OCI-LY1 (cell line): Measurements from ENCODE around the gene TMEM107.
A peak's percentile ranks its signal among the peaks of the same experiment; 100 is the strongest.
"Not testable (repeated sequence)": the region's sequence is repeated elsewhere in the genome, so short reads cannot be mapped to it uniquely, and the experiment has no call there.

Source experiments
- H2AFZ ChIP-seq: fragments of 200-600 bp; sonication (generic), shearing (Covaris generic); 2 replicates; pipeline ENCODE4 v1.6.0; 2014; ENCODE audit warnings: antibody characterized with exemption, mild to moderate bottlenecking, low read length
- H3F3A ChIP-seq: fragments of 200-600 bp; sonication (generic), shearing (Covaris generic); 2 replicates; pipeline ENCODE4 v1.6.0; 2014; ENCODE audit warnings: mild to moderate bottlenecking, antibody characterized with exemption, low read length, moderate library complexity; ENCODE audit not compliant: insufficient read depth
- H3K27ac ChIP-seq: fragments of 200-600 bp; sonication (generic); 2 replicates; pipeline ENCODE4 v1.5.1; 2014; ENCODE audit warnings: low read length, mixed run types, mild to moderate bottlenecking, low read depth; ENCODE audit not compliant: poor library complexity, severe bottlenecking
- H3K27me3 ChIP-seq: fragments of 200-600 bp; sonication (generic); 2 replicates; pipeline ENCODE4 v1.6.0; 2014; ENCODE audit warnings: antibody characterized with exemption, mild to moderate bottlenecking, low read length, moderate library complexity; ENCODE audit not compliant: insufficient read depth
- H3K36me3 ChIP-seq: fragments of 200-600 bp; sonication (generic); 2 replicates; pipeline ENCODE4 v1.6.1; 2014; ENCODE audit warnings: mild to moderate bottlenecking, antibody characterized with exemption, low read length, moderate library complexity, mixed read lengths; ENCODE audit not compliant: insufficient read depth
- H3K4me1 ChIP-seq: fragments of 200-600 bp; sonication (generic); 2 replicates; pipeline ENCODE4 v1.5.1; 2014; ENCODE audit warnings: mild to moderate bottlenecking, low read length, moderate library complexity; ENCODE audit not compliant: insufficient read depth, severe bottlenecking
- H3K4me2 ChIP-seq: fragments of 200-600 bp; sonication (generic), shearing (Covaris generic); 2 replicates; pipeline ENCODE4 v1.6.1; 2014; ENCODE audit warnings: low read length
- H3K4me3 ChIP-seq: fragments of 200-600 bp; sonication (generic); 2 replicates; pipeline ENCODE4 v1.5.1; 2014; ENCODE audit warnings: low read length, low read depth, mild to moderate bottlenecking, mixed read lengths; ENCODE audit not compliant: poor library complexity, severe bottlenecking
- H3K79me2 ChIP-seq: fragments of 200-600 bp; shearing (Covaris generic); 2 replicates; pipeline ENCODE4 v1.6.1; 2016; ENCODE audit warnings: mixed run types, low read length, mixed read lengths; ENCODE audit not compliant: insufficient read depth
- H3K9ac ChIP-seq: fragments of 200-600 bp; sonication (generic), shearing (Covaris generic); 2 replicates; pipeline ENCODE4 v1.6.1; 2014; ENCODE audit warnings: mild to moderate bottlenecking, low read length, mixed read lengths
- H3K9me2 ChIP-seq: fragments of 200-600 bp; sonication (generic), shearing (Covaris generic); 2 replicates; pipeline ENCODE4 v1.6.1; 2014; ENCODE audit warnings: low read depth, mild to moderate bottlenecking, low read length, mixed read lengths
- H3K9me3 ChIP-seq: fragments of 200-600 bp; shearing (Covaris generic); 2 replicates; pipeline ENCODE4 v1.6.1; 2014; ENCODE audit warnings: low read length, mixed read lengths
- H4K20me1 ChIP-seq: fragments of 200-600 bp; sonication (generic), shearing (Covaris generic); 2 replicates; pipeline ENCODE4 v1.6.0; 2016; ENCODE audit warnings: mild to moderate bottlenecking, low read length; ENCODE audit not compliant: insufficient read depth
- CTCF ChIP-seq: fragments of 200-600 bp; sonication (generic), shearing (Covaris generic); IDR thresholded peaks from 2 replicates; pipeline ENCODE4 v1.5.1; 2017; ENCODE audit warnings: mild to moderate bottlenecking, antibody characterized with exemption, low read length, moderate library complexity, mixed read lengths
- EZH2 ChIP-seq: fragments of 200-600 bp; sonication (generic), shearing (Covaris generic); IDR thresholded peaks from 2 replicates; pipeline ENCODE4 v1.8.0; 2017; ENCODE audit warnings: borderline replicate concordance, mixed run types, mild to moderate bottlenecking, antibody characterized with exemption, low read length, moderate library complexity, mixed read lengths

TMEM107 gene

GRCh38 chr17:8175795-8176196, 384 bp downstream of the TMEM107 start:
- H3K27me3 ChIP-seq, result no peaks in the 10 kb centered on the region
- no peaks in the 10 kb centered on the region for H3K9me2 ChIP-seq
- no peaks in the 10 kb centered on the region for H3K79me2 ChIP-seq
- H3K9ac ChIP-seq, result peak overlapping the region; percentile 92
- peak overlapping the region; percentile 95 for H3K27ac ChIP-seq
- H3K4me2 ChIP-seq, result peak overlapping the region; percentile 98
- no peak for TF ChIP-seq CTCF
- no peak for TF ChIP-seq EZH2
- no peaks in the 10 kb centered on the region for H3K36me3 ChIP-seq
- H4K20me1 ChIP-seq, result no peaks in the 10 kb centered on the region
- no peaks in the 10 kb centered on the region for H3K9me3 ChIP-seq
- no peak overlapping the region for H2AFZ ChIP-seq
- no peaks in the 10 kb centered on the region for H3F3A ChIP-seq
- peaks cover 49% of the 10 kb centered on the region for H3K4me1 ChIP-seq
- peak overlapping the region; percentile 89 for H3K4me3 ChIP-seq

GRCh38 chr17:8173871-8174322, 2.3 kb downstream of the TMEM107 start:
- TF ChIP-seq CTCF (no peak), EZH2 (no peak)
- no peaks in the 10 kb centered on the region for H3K9me3 ChIP-seq
- peak overlapping the region; percentile 98 for H3K4me2 ChIP-seq
- H4K20me1 ChIP-seq, result no peaks in the 10 kb centered on the region
- no peaks in the 10 kb centered on the region for H3K27me3 ChIP-seq
- no peaks in the 10 kb centered on the region for H3K9me2 ChIP-seq
- no peak overlapping the region for H2AFZ ChIP-seq
- peaks cover 55% of the 10 kb centered on the region for H3K4me1 ChIP-seq
- peak overlapping the region; percentile 89 for H3K4me3 ChIP-seq
- H3K79me2 ChIP-seq, result no peaks in the 10 kb centered on the region
- H3K36me3 ChIP-seq, result no peaks in the 10 kb centered on the region
- no peaks in the 10 kb centered on the region for H3F3A ChIP-seq
- peak overlapping the region; percentile 77 for H3K9ac ChIP-seq
- peak overlapping the region; percentile 95 for H3K27ac ChIP-seq

GRCh38 chr17:8173056-8173870, 2.9 kb downstream of the TMEM107 start:
- H3K4me3 ChIP-seq, result peak overlapping the region; percentile 89
- H4K20me1 ChIP-seq, result no peaks in the 10 kb centered on the region
- H3F3A ChIP-seq, result no peaks in the 10 kb centered on the region
- no peaks in the 10 kb centered on the region for H3K9me3 ChIP-seq
- TF ChIP-seq CTCF (no peak), EZH2 (no peak)
- no peaks in the 10 kb centered on the region for H3K36me3 ChIP-seq
- H3K27me3 ChIP-seq, result no peaks in the 10 kb centered on the region
- peak overlapping the region; percentile 77 for H3K9ac ChIP-seq
- peak overlapping the region; percentile 98 for H3K4me2 ChIP-seq
- H2AFZ ChIP-seq, result no peak overlapping the region
- peaks cover 55% of the 10 kb centered on the region for H3K4me1 ChIP-seq
- no peaks in the 10 kb centered on the region for H3K79me2 ChIP-seq
- H3K27ac ChIP-seq, result peak overlapping the region; percentile 95
- no peaks in the 10 kb centered on the region for H3K9me2 ChIP-seq

- H3K79me2 ChIP-seq, H3K27me3 ChIP-seq, H4K20me1 ChIP-seq, H3K4me3 ChIP-seq, H3K9me2 ChIP-seq, H3F3A ChIP-seq, H3K27ac ChIP-seq, H3K9ac ChIP-seq, H2AFZ ChIP-seq, H3K9me3 ChIP-seq, H3K36me3 ChIP-seq: not testable (repeated sequence)
- H3K4me2 ChIP-seq, result peak overlapping the region; percentile 38; the same call in 1 of the 2 replicates
- H3K4me1 ChIP-seq, result peaks cover 40% of the 10 kb centered on the region
These were observed 6.0 kb downstream of the TMEM107 start for GRCh38 chr17:8170186-8170585.
